Epithelial cell of umbilical artery (primary cell): ENCODE data around the gene MRPL49. TPM values are rescaled to one million over a fixed set of nuclear protein-coding genes. Genes with fewer than 3 reads are reported as not detected.

ENCODE experiments used
- total RNA-seq: library from RNA; depleted of rRNA; stranded (reverse); fragments of >200 nt; gene quantifications from 2 replicates; pipeline ENCODE4 v1.2.3, GENCODE V29; 2014

The MRPL49 gene
- total RNA-seq, result 27.6 and 32.4 TPM in 2 replicates

DNA sequence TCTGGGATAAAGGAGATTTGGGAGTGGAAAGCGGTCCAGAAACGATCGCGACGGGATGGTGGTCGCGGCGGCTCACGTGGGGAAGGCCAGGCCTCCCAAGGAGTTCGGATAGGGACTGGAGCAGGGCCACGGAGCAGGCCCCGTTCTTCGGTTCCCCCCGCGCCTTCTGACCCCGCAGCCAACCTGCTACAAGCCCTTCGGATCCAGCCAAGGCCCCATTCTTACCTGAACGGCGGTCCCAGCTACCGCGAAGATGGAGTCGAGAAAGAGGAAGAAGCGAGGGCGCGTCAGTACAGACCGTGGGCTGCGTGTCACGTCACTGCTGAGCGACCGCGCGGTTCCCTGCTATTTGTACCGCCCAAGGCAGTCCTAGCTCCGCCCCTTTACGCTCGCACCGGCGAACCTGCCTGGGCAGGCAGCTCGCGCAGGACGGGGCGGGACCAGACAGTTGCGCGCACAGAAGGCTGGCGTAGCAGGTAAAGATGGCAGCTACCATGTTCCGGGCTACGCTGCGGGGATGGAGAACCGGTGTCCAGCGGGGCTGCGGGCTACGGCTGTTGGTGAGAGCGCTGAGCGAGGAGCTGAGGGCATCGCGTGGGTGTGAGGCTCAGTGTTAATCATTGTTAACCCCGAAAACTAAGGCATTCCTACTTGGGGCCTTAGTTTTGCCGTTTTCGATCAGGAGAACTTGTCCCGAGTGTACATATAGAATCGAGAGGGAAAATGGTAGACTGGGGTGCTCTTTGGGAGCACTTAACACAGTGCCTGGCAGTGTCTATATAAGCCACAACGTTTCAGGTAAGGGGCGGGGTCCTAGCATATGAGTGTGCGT lies at the start of gene MRPL49, which contains the start of gene FAU:
MRPL49 (plus strand) TSS at position 457 of the 832 bp plus-strand sequence; CDS start at position 483, 26 bp downstream.
FAU (minus strand) TSS at position 270 of the 832 bp plus-strand sequence. CDS start 321 bp downstream, outside the sequence.

DNA sequence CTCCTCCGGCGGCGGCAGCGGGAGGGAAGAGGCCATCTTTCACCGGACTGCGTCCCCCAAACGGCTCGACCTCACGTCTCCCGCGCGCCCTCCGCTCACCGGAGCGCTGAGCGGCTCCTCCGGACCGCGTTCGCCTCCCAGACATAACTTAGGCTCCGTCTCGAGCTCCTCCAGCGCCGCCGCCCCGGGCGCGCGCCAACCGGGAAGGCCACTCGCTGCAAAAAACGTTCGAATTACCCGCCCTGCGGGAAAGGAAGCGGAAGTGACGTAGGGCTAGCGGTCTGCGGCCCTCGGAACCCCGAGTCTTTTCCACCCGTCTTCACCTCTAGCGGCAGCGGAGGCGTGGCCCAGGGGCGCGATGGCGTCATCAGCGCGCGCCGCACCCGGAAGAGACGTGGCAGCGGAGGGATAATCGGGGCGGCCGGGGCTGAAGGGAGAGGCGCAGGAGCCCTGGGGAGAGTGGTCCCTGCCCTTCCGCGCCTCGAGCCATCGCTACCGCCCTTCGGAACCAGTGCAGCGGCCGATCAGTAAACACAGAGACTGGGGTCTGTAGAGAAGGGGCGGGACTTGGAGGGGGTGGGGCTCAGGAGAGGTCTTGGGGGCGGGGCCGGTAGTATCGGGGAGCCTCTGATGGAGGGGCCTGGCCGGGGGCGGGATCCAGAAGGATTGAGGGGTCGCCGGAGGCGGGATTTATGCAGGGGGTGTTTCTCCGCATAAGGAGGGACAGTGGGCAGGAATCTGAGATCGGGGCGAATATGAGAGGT lies 38.1 kb upstream of the MRPL49 start, which contains the start of the genes CDCA5 and ZFPL1:
CDCA5 (minus strand) TSS at position 207 of the 764 bp plus-strand sequence; CDS start at position 145, 62 bp downstream.
ZFPL1 (plus strand) TSS at position 389 of the 764 bp plus-strand sequence. CDS start 477 bp downstream, outside the sequence.

DNA sequence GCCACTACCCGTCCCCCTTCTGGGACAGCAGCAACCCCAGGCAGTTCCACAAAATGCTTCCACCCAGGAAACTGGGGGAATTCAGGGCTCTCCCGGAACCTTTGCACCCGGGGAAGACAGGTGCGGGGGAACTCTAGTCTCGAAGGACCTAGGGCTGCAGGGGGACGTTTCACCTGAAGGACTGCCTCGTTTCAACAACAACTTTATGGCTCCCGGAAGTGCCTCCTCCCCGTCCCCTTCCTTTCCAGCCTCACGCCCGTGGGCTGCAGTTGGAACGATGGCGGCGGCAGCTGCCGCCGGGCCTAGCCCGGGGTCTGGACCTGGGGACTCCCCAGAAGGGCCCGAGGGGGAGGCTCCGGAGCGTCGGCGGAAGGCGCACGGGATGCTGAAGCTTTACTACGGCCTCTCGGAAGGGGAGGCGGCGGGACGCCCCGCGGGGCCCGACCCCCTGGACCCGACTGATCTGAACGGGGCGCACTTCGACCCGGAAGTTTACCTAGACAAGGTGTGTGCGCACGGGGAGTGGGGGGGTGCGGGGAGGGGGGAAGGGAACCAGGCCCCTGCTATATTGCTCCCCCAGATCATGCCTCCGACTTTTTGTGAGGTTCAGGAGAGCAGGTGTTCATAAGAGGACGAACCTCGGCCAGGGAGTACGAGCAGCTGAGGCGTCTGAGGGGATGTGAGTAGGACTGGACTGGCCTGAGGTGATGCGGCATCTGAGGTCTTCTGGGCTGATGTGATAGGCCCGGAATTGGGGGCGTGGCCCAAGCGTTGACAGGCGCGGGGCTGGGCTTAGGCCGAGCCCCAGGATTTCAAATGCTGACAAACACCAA lies 25.9 kb upstream of the MRPL49 start, which contains the start of gene VPS51:
VPS51 (plus strand) TSS at position 241 of the 833 bp plus-strand sequence; CDS start at position 278, 37 bp downstream.

DNA sequence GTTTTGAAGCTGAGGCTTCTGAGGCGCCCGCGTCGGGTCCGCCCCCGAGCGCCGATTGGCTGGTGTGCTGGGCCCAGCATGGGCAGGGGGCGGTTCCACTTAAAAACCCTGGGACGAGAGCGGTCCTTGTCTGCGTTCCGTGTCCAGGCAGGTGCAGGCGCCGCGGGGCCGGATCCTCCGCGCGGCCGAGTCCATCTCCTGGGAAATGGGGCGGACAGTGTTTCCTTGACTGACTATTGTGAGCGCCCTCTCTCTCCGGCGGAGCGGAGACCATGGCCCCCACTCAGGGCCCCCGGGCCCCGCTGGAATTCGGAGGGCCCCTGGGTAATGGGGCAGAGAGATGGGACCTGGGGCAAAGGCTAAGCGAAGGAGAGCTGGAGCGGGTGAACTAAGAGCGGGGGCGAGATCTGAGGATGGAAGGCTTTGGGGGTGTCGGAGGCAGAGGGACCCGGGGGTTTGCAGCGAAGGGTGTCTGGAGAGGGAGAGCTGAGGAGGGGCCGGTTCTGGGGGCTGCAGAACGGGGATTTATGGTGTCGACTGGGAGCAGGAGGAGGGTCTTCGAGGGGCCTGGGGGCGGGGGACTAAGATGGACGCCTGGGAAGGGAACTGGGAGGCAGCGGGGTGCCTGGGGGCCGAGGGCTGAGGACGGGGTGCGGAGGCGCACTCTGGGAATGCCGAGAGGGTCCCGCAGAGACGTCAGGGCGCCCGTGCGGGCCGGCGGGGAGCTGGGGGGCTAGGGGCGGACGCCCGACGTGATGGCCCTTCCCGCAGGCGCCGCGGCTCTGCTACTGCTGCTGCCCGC lies 10.2 kb upstream of the MRPL49 start, which contains the start of gene TM7SF2:
TM7SF2 (plus strand) TSS at position 129 of the 802 bp plus-strand sequence; CDS start at position 273, 144 bp downstream.

DNA sequence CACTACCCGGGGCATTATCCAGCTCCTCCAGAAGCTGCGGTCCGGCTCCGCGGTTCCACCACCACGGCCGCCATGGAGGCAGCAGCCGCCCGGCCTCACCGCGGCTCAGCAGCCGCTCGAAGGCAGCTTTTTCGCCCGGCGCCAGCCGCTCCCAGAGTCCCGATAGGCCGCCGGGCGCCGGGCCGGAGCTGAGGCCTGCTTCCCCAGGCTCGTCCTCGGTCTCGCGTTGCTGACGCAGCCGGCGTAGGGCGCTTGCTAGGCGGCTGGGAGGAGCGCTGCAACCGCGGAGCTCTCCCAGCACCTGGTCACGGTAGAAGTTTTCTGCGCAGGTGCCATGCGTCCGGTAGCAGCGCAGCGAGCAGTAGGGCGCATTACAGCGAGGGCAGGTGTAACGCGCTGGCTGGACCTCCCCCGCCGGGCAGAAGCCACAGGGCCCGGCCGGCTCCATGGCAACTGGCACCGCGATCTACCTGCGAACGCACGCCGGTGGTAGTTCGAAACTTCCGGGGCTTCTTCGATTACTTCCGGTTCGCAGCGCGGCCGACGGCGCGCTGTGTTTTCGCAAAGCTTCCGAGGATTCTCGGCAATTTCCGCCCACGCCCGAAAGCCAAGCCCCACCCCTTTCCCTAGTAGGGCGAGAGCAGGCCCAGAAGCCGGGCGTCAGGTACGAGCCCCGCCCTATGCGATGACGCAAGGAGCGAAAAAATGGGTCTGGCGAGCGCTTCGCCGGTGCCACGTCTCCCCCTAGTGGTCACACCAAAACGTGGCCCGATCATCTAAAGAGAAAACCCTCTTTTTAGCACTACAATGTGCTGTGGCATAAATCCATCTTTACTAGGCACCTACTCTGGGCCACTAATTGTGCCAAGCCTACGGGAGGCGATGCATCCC lies 4.7 kb upstream of the MRPL49 start, which contains the start of gene ZNHIT2:
ZNHIT2 (minus strand) TSS at position 496 of the 891 bp plus-strand sequence; CDS start at position 448, 48 bp downstream.

DNA sequence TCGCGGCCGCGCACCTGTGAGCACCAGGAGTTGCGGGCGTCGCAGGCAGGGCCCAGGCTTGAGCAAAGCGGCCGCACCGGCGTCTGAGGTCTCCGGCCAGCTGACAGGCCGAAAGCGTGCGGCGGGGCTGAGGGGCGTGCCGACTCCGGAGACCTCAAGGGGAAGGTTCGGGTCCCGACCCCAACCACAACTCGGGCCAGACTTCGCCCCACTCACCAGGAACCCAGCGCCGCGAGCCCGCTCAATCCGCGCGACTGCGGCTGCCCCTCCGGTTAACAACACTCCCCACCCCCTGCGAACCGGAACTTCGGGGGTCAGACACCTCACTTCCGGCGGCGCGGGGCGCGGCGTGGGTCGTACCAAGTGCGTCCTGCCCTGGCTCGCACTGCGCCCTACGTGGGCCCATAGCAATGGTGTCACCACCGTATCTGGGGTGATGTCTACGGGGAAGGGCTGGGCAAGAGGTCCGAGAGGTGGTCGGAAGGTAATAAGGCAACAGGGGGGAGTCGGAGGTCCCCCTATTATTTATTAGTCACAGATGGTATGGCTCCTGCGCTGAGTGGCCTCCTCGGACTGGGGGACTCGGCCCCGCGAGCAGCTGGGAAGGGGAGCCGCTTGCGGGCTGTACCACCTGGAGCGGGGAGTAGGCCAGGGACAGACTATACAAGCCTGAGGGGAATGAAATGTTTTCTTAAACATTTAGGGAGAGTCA lies 12.3 kb downstream of the MRPL49 start, which contains the start of gene SYVN1:
SYVN1 (minus strand) TSS at position 280 of the 712 bp plus-strand sequence. CDS start 918 bp downstream, outside the sequence.

DNA sequence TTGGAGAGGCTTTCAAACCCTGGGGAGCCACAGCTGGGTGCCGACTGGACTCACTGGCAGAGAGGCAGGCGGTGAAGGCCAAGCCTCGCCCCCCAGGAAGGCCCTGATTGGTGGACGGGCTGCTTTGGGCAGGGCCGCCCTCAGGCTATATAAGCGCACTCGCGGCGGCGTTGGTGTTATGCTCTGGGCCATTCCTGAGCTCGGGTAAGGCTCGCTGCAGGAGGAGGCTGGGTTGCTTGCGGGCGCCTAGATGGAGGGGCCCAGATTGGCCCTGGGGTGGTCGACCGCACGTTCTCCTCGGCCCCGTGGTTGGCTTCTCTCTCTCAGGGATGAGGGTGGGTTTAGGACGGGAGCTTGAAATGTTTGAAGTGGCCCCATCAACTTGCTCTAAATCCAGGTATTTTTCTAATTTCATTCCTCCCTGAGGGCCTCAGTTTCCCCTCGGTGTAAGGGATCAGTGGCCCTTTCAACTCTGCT lies 48.0 kb downstream of the MRPL49 start, which contains the start of gene SPDYC:
SPDYC (plus strand) TSS at position 176 of the 477 bp plus-strand sequence. CDS start 1,125 bp downstream, outside the sequence.

Other genes starting within 250 kb of the MRPL49 start
- 62.9 and 73.1 TPM in 2 replicates for gene EHD1, start 243.7 kb upstream of the MRPL49 start, total RNA-seq
- 7.5 and 11.7 TPM in 2 replicates for gene ATG2A, start 205.1 kb upstream of the MRPL49 start, total RNA-seq
- gene PPP2R5B, start 197.6 kb upstream of the MRPL49 start, total RNA-seq, result 7.8 and 7.9 TPM in 2 replicates
- not detected in 2 replicates for gene GPHA2, start 186.4 kb upstream of the MRPL49 start, total RNA-seq
- gene MAJIN, start 150.2 kb upstream of the MRPL49 start, total RNA-seq, result not detected in 2 replicates
- 0.65 and 12.3 TPM in 2 replicates for gene BATF2, start 125.3 kb upstream of the MRPL49 start, total RNA-seq
- gene ARL2, start 108.2 kb upstream of the MRPL49 start, total RNA-seq, result 113 and 137 TPM in 2 replicates
- gene SNX15, start 94.9 kb upstream of the MRPL49 start, total RNA-seq, result 8.1 and 8.5 TPM in 2 replicates
- gene SAC3D1, start 81.1 kb upstream of the MRPL49 start, total RNA-seq, result 9.4 and 13.7 TPM in 2 replicates
- 5.5 and 9.7 TPM in 2 replicates for gene NAALADL1, start 63.8 kb upstream of the MRPL49 start, total RNA-seq
- 7.1 and 11.4 TPM in 2 replicates for gene CDCA5, start 38.3 kb upstream of the MRPL49 start, total RNA-seq
- 33.5 and 34.7 TPM in 2 replicates for gene ZFPL1, start 38.1 kb upstream of the MRPL49 start, total RNA-seq
- 182 and 195 TPM in 2 replicates for gene VPS51, start 26.1 kb upstream of the MRPL49 start, total RNA-seq
- gene TM7SF2, start 10.4 kb upstream of the MRPL49 start, total RNA-seq, result 15.6 and 24.9 TPM in 2 replicates
- 9.0 and 10.1 TPM in 2 replicates for gene ZNHIT2, start 4.6 kb upstream of the MRPL49 start, total RNA-seq
- 318 and 429 TPM in 2 replicates for gene FAU, start 187 bp upstream of the MRPL49 start, total RNA-seq
- gene SYVN1, start 12.2 kb downstream of the MRPL49 start, total RNA-seq, result 10.7 and 12.0 TPM in 2 replicates
- gene SPDYC, start 47.9 kb downstream of the MRPL49 start, total RNA-seq, result not detected in 2 replicates
- gene CAPN1, start 59.6 kb downstream of the MRPL49 start, total RNA-seq, result 63.3 and 157 TPM in 2 replicates
- 7.6 and 7.8 TPM in 2 replicates for gene POLA2, start 139.6 kb downstream of the MRPL49 start, total RNA-seq
- gene CDC42EP2, start 192.5 kb downstream of the MRPL49 start, total RNA-seq, result 14.7 and 20.8 TPM in 2 replicates
- gene DPF2, start 211.5 kb downstream of the MRPL49 start, total RNA-seq, result 26.7 and 31.5 TPM in 2 replicates
- gene TIGD3, start 232.4 kb downstream of the MRPL49 start, total RNA-seq, result 0.32 TPM in 1 of 2 replicates, not detected in the other